Stimulated activated CD8-positive, alpha-beta memory T cell treated with anti-CD3 and anti-CD28 coated beads, Interleukin-15, amount 100 ng/mL, for 48 hours (primary cell): Measurements from ENCODE around the gene SMPDL3B.
"Not testable (repeated sequence)": the region's sequence is repeated elsewhere in the genome, so short reads cannot be mapped to it uniquely, and the experiment has no call there.

Source experiments
- DNase-seq, 2 donors: peaks; one replicate each; pipeline ENCODE4 v3.0.0-alpha.2; 2020; ENCODE audit warnings: low read depth in 2 of 2

Gene SMPDL3B

GRCh38 chr1:27970401-27970800, 35.6 kb downstream of the SMPDL3B start:
- no peak for DNase-seq

- no peak for DNase-seq
Measured at GRCh38 chr1:27971674-27972073, 36.9 kb downstream of the SMPDL3B start.

GRCh38 chr1:27972141-27972540, 37.3 kb downstream of the SMPDL3B start:
- no peak for DNase-seq

DNA sequence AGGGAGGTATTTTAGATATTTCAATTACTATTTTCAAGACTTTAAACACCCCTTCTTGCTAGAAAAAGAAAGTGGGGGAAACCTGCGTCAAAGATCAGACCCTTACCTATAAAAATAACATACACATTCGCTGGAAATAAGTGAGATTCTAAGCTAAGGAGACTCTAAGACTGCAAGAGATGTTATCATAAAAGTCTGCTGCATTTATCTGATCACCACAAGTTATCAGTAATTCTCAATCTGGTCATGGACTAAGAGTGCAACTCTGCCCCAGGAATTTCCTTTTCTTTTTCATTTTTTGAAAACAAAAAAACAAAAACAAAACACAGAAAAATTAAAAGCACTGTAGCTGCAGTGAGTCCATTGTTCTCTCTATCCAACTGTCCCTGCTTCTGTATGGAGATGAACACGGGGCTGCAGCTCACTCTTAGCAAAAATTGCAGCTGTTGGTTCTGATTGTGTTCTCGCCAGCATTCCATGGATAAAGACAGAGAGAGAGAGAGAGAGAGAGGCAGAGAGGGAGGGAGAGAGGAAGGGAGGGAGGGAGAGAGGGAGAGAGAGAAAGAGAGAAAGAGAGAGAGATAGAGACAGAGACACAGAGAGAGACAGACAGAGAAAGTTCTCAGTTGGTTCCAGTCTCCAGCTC, 39.1 kb downstream of the SMPDL3B start:
- DNase-seq = no peak

- no peak for DNase-seq
Measured at GRCh38 chr1:27974417-27974781, 39.6 kb downstream of the SMPDL3B start.

DNA sequence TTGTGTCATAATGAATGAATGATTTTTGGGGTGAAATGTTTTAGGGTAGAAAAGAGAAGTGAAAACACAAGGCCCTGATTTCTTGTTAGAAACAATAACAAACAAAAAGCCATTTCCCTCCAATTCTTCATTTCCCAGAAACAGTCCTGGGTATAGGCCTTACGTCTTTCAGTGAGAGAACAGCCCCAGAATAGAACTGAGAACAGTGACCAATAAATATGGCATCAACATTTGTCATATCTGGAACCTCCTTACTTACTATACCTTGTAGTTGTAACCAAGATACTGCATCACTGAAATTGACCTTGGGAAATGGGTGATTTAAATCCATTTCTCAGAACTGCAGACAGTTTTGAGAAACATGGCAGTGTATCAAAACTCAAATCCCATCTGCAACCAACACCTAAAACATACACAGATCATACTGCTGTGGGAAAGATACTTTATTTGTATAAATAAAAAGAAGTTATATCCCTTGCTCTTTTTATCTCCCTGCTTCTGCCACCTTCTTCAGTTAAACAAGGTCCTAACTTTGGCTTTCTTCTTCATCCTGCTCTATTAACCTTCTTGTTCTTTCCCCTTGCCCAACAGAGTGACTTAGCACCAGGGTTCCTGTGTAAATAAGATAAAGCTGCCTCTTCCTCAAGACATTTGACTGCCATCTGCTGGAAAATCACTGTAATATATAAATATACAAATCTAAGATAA, 44.5 kb downstream of the SMPDL3B start:
- no peak for DNase-seq

DNA sequence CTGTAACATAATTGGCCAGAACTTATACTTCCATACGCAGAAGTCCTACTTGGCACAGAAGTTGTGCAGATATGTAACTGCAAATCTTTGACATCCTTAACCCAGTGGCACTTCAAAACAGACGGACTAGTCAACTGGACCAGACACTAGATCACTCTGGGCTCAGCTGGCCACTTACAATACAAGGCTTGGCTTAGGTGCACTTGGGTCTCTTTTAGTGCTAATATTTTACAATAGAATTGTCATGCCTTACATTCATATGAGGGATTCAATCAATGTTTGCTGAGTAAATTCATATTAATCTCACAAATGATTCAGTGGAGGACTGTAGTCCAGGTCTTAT, 45.0 kb downstream of the SMPDL3B start:
- no peak for DNase-seq

DNA sequence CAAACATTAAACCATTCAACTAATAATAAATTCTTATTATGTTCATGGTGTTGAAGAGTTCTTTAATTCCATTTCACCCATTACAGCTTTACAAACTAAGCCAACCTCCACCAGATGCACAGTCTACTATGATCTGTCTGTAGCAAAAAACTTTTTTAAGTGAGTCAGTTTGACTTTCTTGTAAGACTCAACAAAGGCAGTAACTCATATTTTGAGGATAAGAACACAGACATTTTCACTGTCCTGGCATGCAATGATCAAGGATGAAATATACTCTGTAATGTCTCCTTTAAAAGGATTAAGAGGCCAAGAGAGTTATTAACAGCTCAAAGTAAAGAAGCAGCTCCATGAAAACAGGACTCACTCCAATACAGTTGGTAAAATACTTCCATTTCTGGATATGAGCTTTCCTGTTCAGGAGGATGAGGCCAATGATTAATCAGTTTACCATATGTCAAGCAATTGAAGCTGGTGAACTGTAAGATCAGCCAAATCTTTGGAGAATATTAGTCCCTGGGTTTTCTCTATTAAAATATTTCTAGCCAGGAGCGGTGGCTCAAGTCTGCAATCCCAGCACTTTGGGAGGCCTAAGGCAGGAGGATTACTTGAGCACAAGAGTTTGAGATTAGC, 45.5 kb downstream of the SMPDL3B start:
- DNase-seq = no peak

DNA sequence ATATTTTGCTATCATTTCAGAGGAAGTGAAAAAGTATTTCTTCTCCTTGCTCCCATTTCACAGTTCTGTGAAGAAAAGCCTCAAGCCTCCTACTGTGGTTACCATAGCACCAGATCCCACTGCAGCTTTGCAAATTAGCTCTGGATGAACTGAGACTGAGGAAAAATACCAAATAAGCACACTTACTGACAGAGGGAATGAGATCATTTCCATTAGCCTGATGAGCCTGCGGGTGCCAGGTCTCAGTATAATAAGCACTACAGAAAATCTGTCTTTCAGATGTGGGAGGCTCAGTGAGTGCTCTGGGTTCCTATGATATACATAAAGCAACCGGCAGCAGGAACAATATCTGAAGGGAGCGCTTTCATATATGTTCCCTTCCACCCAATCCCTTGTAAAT, 46.3 kb downstream of the SMPDL3B start:
- DNase-seq = no peak

GRCh38 chr1:27990920-27991537, 56.2 kb downstream of the SMPDL3B start:
- no peak for DNase-seq

- DNase-seq = peak in 1 of 2 donors; percentile 15
Measured at GRCh38 chr1:27992276-27992675, 57.5 kb downstream of the SMPDL3B start.

GRCh38 chr1:27993241-27993640, 58.4 kb downstream of the SMPDL3B start:
- DNase-seq = no peak

DNA sequence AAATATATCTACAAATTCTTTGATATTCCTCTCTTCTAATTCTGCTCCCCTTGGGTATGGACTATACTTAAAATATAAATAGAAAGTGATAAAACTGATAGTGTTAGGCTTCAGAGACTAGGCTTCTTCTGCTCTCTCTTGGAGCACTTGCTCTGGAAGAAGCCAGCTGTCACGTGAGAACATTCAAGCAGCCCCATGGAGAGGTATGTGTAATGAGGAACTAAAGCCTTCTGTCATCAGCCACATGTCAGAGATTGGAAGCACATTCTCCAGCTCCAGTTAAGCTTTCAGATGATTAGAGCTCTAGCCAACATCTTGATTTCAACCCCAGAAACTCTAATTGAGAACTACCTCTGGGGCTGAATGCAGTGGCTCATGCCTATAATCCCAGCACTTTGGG, 59.3 kb downstream of the SMPDL3B start:
- no peak for DNase-seq

DNA sequence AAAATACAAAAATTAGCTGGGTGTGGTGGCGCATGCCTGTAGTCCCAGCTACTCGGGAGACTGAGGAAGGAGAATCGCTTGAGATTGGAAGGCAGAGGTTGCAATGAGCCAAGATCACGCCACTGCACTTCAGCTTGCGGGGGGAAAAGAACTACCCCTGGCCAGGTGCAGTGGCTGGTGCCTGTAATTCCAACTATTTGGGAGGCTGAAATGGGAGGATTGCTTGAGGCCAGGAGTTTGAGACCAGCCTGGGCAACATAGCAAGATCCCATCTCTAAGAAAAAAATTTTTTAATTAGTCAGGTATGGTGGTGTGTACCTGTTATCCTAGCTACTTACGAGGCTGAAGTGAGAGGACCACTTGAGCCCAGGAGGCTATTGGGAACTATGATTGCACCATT, 59.7 kb downstream of the SMPDL3B start:
- DNase-seq = not testable (repeated sequence)

- no peak for DNase-seq
Measured at GRCh38 chr1:27999055-27999454, 64.3 kb downstream of the SMPDL3B start.

DNA sequence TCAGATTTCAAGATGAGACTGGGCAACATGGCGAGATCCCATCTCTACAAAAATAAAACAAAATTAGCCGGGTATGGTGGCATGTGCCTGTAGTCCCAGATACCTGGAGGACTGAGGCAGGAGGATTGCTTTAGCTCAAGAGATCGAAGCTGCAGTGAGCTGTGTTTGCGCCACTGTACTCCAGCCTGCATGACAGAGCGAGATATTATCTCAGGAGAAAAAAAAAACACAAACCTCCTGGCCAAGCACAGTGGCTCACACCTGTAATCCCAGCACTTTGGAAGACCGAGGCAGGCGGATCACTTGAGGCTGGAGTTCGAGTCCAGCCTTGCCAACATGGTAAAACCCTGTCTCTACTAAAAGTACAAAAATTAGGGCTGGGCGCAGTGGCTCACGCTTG, 67.8 kb downstream of the SMPDL3B start:
- no peak for DNase-seq

GRCh38 chr1:28003117-28003516, 68.3 kb downstream of the SMPDL3B start:
- DNase-seq = not testable (repeated sequence)
